Osteoblast (primary cell): Measurements from ENCODE around the gene PNMA1. TPM values are rescaled to one million over a fixed set of nuclear protein-coding genes. Genes with fewer than 3 reads are reported as not detected.
A peak's percentile ranks its signal among the peaks of the same experiment; 100 is the strongest.

ENCODE experiments used
- DNase-seq: peaks from one replicate; pipeline ENCODE4 v3.0.0; 2011; ENCODE audit warnings: low spot score, mixed read lengths; ENCODE audit not compliant: insufficient read length; ENCODE audit errors: missing footprints
- H2AFZ ChIP-seq: 2 replicates; pipeline ENCODE4 v1.6.0; 2011; ENCODE audit warnings: mild to moderate bottlenecking, low read length
- H3K27ac ChIP-seq: 2 replicates; pipeline ENCODE4 v1.5.1; 2011; ENCODE audit warnings: mild to moderate bottlenecking, low read depth, low read length, moderate library complexity
- H3K27me3 ChIP-seq: 2 replicates; pipeline ENCODE4 v1.6.0; 2012; ENCODE audit warnings: mild to moderate bottlenecking, control low read depth, inconsistent platforms, low read length, moderate library complexity; ENCODE audit not compliant: insufficient read depth
- H3K36me3 ChIP-seq: 2 replicates; pipeline ENCODE4 v1.5.1; 2011; ENCODE audit warnings: mild to moderate bottlenecking, low read length, control low read depth, moderate library complexity; ENCODE audit not compliant: insufficient read depth
- H3K4me1 ChIP-seq: 2 replicates; pipeline ENCODE4 v1.5.1; 2011; ENCODE audit warnings: mild to moderate bottlenecking, low read length, control low read depth, moderate library complexity; ENCODE audit not compliant: insufficient read depth
- H3K4me2 ChIP-seq: 2 replicates; pipeline ENCODE4 v1.6.0; 2011; ENCODE audit warnings: mild to moderate bottlenecking, low read length; ENCODE audit not compliant: insufficient read depth
- H3K4me3 ChIP-seq: fragments of 200-600 bp; sonication (generic); 3 replicates; pipeline ENCODE4 v1.5.1; 2012; ENCODE audit warnings: mild to moderate bottlenecking, low read length, inconsistent platforms; ENCODE audit not compliant: insufficient read depth
- H3K79me2 ChIP-seq: 2 replicates; pipeline ENCODE4 v1.6.0; 2012; ENCODE audit warnings: mild to moderate bottlenecking, low read length, control low read depth, inconsistent platforms; ENCODE audit not compliant: insufficient read depth
- H3K9me3 ChIP-seq: 2 replicates; pipeline ENCODE4 v1.5.1; 2011; ENCODE audit warnings: low read depth, low read length, control low read depth
- H4K20me1 ChIP-seq: 2 replicates; pipeline ENCODE4 v1.6.0; 2012; ENCODE audit warnings: mild to moderate bottlenecking, low read length, control low read depth; ENCODE audit not compliant: insufficient read depth
- CTCF ChIP-seq: IDR thresholded peaks from 2 replicates; pipeline ENCODE4 v1.5.1; 2011; ENCODE audit warnings: mild to moderate bottlenecking, low read depth, low read length, moderate library complexity; ENCODE audit errors: extremely low read depth
- total RNA-seq: library from RNA; depleted of rRNA; stranded (reverse); fragments of >200 nt; gene quantifications from 2 replicates; pipeline ENCODE4 v1.2.3, GENCODE V29; 2012

Gene PNMA1
- total RNA-seq, 1 donor: 40.2 TPM

GRCh38 chr14:73729556-73730265 is 15.5 kb upstream of the PNMA1 start:
- no peak for DNase-seq
- Histone ChIP-seq H3K79me2 (peaks cover 55% of the 10 kb centered on the region), H3K36me3 (peaks cover 71% of the 10 kb centered on the region), H3K4me2 (no peak overlapping the region), H3K27ac (no peak overlapping the region), H3K4me3 (no peak overlapping the region), H2AFZ (no peak overlapping the region), H3K9me3 (no peaks in the 10 kb centered on the region), H3K27me3 (no peaks in the 10 kb centered on the region), H3K4me1 (peaks cover 31% of the 10 kb centered on the region), H4K20me1 (peaks cover 27% of the 10 kb centered on the region)
- no peak for TF ChIP-seq CTCF

- H3K79me2 ChIP-seq: peaks cover 50% of the 10 kb centered on the region
- DNase-seq: peak; percentile 93
- no peaks in the 10 kb centered on the region for H3K9me3 ChIP-seq
- no peak overlapping the region for H2AFZ ChIP-seq
- peak; percentile 94 for TF ChIP-seq CTCF
- peaks cover 39% of the 10 kb centered on the region for H3K4me1 ChIP-seq
- peaks cover 25% of the 10 kb centered on the region for H4K20me1 ChIP-seq
- H3K27ac ChIP-seq: peak overlapping the region; percentile 57
- peak overlapping the region; percentile 14 for H3K4me2 ChIP-seq
- H3K27me3 ChIP-seq: no peaks in the 10 kb centered on the region
- H3K4me3 ChIP-seq: no peak overlapping the region
- H3K36me3 ChIP-seq: peaks cover 64% of the 10 kb centered on the region
These were observed 14.6 kb upstream of the PNMA1 start for GRCh38 chr14:73728717-73729330.

- peaks cover 25% of the 10 kb centered on the region for H4K20me1 ChIP-seq
- no peak overlapping the region for H2AFZ ChIP-seq
- H3K79me2 ChIP-seq: peaks cover 53% of the 10 kb centered on the region
- no peaks in the 10 kb centered on the region for H3K27me3 ChIP-seq
- no peaks in the 10 kb centered on the region for H3K9me3 ChIP-seq
- peaks cover 52% of the 10 kb centered on the region for H3K4me1 ChIP-seq
- H3K4me3 ChIP-seq: no peak overlapping the region
- no peak for TF ChIP-seq CTCF
- no peak for DNase-seq
- no peak overlapping the region for H3K27ac ChIP-seq
- no peak overlapping the region for H3K4me2 ChIP-seq
- peaks cover 66% of the 10 kb centered on the region for H3K36me3 ChIP-seq
These were observed 13.0 kb upstream of the PNMA1 start for GRCh38 chr14:73727166-73727565.
